GM13976 (cell line): ENCODE results near the gene RASAL3.
"Not testable (repeated sequence)": the region's sequence is repeated elsewhere in the genome, so short reads cannot be mapped to it uniquely, and the experiment has no call there.

Experiments
- DNase-seq: peaks from one replicate; pipeline ENCODE4 v3.0.0; 2012; ENCODE audit warnings: low spot score
- CTCF ChIP-seq: IDR thresholded peaks from 2 replicates; pipeline ENCODE4 v1.5.1; 2012; ENCODE audit warnings: borderline replicate concordance, mild to moderate bottlenecking; ENCODE audit not compliant: insufficient read depth; ENCODE audit errors: extremely low read depth, missing control alignments, control extremely low read depth
- in situ Hi-C: fragments of 300-500 bp; cut with MboI; formaldehyde crosslinking; loops from one replicate; pipeline ENCODE4 v1.12.0; 2022; ENCODE audit warnings: low sequenced_read_pairs, mixed read lengths, inconsistent platforms; ENCODE audit not compliant: unreplicated experiment

The RASAL3 gene

GRCh38 chr19:15419413-15420025 lies 44.8 kb downstream of the RASAL3 start:
- in situ Hi-C loops: no loop called here

GRCh38 chr19:15418579-15419412 lies 45.5 kb downstream of the RASAL3 start, which contains the start of gene AKAP8L:
Gene AKAP8L (minus strand): TSS chr19:15418988. CDS start chr19:15418923, 65 bp downstream.
- TF ChIP-seq CTCF: peak; percentile 77
- in situ Hi-C loops: no loop called here
- DNase-seq: peak; percentile 100

More at GRCh38 chr19:15419413-15420025, 44.8 kb downstream of the RASAL3 start:
- DNase-seq: no peak
- no peak for TF ChIP-seq CTCF

- no peak for DNase-seq
- in situ Hi-C loops: no loop called here
- TF ChIP-seq CTCF: no peak
Observed at GRCh38 chr19:15418231-15418578, 46.1 kb downstream of the RASAL3 start.

GRCh38 chr19:15417699-15418098 lies 46.6 kb downstream of the RASAL3 start:
- DNase-seq: no peak
- TF ChIP-seq CTCF: no peak
- in situ Hi-C loops: no loop called here

GRCh38 chr19:15412832-15413231 lies 51.5 kb downstream of the RASAL3 start:
- no peak for TF ChIP-seq CTCF
- DNase-seq: no peak
- in situ Hi-C loops: no loop called here

GRCh38 chr19:15411351-15411750 lies 53.0 kb downstream of the RASAL3 start:
- DNase-seq, in situ Hi-C loops: not testable (repeated sequence)

- no peak for TF ChIP-seq CTCF
- in situ Hi-C loops: no loop called here
- DNase-seq: no peak
Observed at GRCh38 chr19:15404780-15405211, 59.5 kb downstream of the RASAL3 start.
